ENCODE results near the gene CR1L. TPM values are rescaled to one million over a fixed set of nuclear protein-coding genes. Genes with fewer than 3 reads are reported as not detected.

CR1L gene
- total RNA-seq, 1 donor, result not detected

- Histone ChIP-seq H3K79me2 (ENCODE audit: insufficient read depth, low read length) (no peaks in the 10 kb centered on the region), H3K4me1 (ENCODE audit: insufficient read depth, low read length) (no peaks in the 10 kb centered on the region), H3K36me3 (ENCODE audit: insufficient read depth, low read length) (no peaks in the 10 kb centered on the region), H2AFZ (ENCODE audit: low read length) (no peak overlapping the region), H3K4me3 (ENCODE audit: insufficient read depth, low read length) (no peak overlapping the region), H4K20me1 (ENCODE audit: insufficient read depth, low read length) (no peaks in the 10 kb centered on the region), H3K9me3 (ENCODE audit: low read depth, low read length) (no peaks in the 10 kb centered on the region), H3K27me3 (ENCODE audit: insufficient read depth, low read length) (peaks cover 34% of the 10 kb centered on the region), H3K4me2 (ENCODE audit: insufficient read depth, low read length) (no peak overlapping the region), H3K27ac (ENCODE audit: low read depth, low read length) (no peak overlapping the region)
- DNase-seq (ENCODE audit: insufficient read length, low spot score, missing footprints), result no peak
- TF ChIP-seq CTCF (IDR thresholded peaks at IDR 0.05; ENCODE audit: extremely low read depth, low read depth, low read length), result no peak
Observed at GRCh38 chr1:207669528-207670009, 24.6 kb downstream of the CR1L start.

- Histone ChIP-seq H3K79me2 (ENCODE audit: insufficient read depth, low read length) (no peaks in the 10 kb centered on the region), H2AFZ (ENCODE audit: low read length) (no peak overlapping the region), H3K9me3 (ENCODE audit: low read depth, low read length) (no peaks in the 10 kb centered on the region), H3K4me2 (ENCODE audit: insufficient read depth, low read length) (no peak overlapping the region), H4K20me1 (ENCODE audit: insufficient read depth, low read length) (no peaks in the 10 kb centered on the region), H3K4me1 (ENCODE audit: insufficient read depth, low read length) (no peaks in the 10 kb centered on the region), H3K27me3 (ENCODE audit: insufficient read depth, low read length) (peaks cover 34% of the 10 kb centered on the region), H3K4me3 (ENCODE audit: insufficient read depth, low read length) (no peak overlapping the region), H3K27ac (ENCODE audit: low read depth, low read length) (no peak overlapping the region), H3K36me3 (ENCODE audit: insufficient read depth, low read length) (no peaks in the 10 kb centered on the region)
- DNase-seq (ENCODE audit: insufficient read length, low spot score, missing footprints), result no peak
- no peak for TF ChIP-seq CTCF (IDR thresholded peaks at IDR 0.05; ENCODE audit: extremely low read depth, low read depth, low read length)
Observed at GRCh38 chr1:207670192-207670591, 25.3 kb downstream of the CR1L start.

- no peak for DNase-seq (ENCODE audit: insufficient read length, low spot score, missing footprints)
Observed at GRCh38 chr1:207670997-207671396, 26.1 kb downstream of the CR1L start.

More at GRCh38 chr1:207670997-207671396, 26.1 kb downstream of the CR1L start:
- Histone ChIP-seq H4K20me1 (ENCODE audit: insufficient read depth, low read length) (no peaks in the 10 kb centered on the region), H3K27me3 (ENCODE audit: insufficient read depth, low read length) (peaks cover 34% of the 10 kb centered on the region), H3K4me2 (ENCODE audit: insufficient read depth, low read length) (no peak overlapping the region), H3K9me3 (ENCODE audit: low read depth, low read length) (no peaks in the 10 kb centered on the region), H2AFZ (ENCODE audit: low read length) (no peak overlapping the region), H3K36me3 (ENCODE audit: insufficient read depth, low read length) (no peaks in the 10 kb centered on the region), H3K4me3 (ENCODE audit: insufficient read depth, low read length) (no peak overlapping the region), H3K79me2 (ENCODE audit: insufficient read depth, low read length) (no peaks in the 10 kb centered on the region), H3K27ac (ENCODE audit: low read depth, low read length) (no peak overlapping the region), H3K4me1 (ENCODE audit: insufficient read depth, low read length) (no peaks in the 10 kb centered on the region)
- TF ChIP-seq CTCF (IDR thresholded peaks at IDR 0.05; ENCODE audit: extremely low read depth, low read depth, low read length), result no peak

Data from osteoblast (primary cell).